ENCODE data around the gene LGR5. TPM values are rescaled to one million over a fixed set of nuclear protein-coding genes. Genes with fewer than 3 reads are reported as not detected.

The LGR5 gene
- total and polyA plus RNA-seq, 2 of the 13 experiments (the other 11 are each of a cell fraction or from before 2014, with no cell fraction given), result 37.0 to 121 TPM

DNA sequence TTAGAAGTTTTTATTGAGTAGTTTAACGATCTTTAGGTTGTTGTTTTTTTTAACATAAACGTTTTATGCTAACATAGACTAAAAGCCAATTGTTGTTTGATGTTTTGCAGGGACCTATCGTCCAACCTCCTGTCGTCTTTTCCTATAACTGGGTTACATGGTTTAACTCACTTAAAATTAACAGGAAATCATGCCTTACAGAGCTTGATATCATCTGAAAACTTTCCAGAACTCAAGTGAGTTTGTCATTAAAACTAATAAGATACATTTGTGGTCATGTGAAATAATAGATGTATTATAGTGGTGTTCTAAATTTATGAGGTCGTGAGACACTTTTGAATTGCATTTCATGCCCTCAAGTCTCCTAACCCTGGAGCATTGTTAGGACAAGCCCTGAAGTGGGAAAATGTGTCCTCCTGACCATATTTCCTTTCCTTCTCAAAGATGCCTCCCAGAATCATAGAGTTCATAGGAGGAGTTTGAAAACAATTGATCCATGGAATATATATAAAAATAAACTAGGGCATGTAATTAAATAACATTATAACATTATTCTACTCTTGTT is 139.2 kb downstream of the LGR5 start:
- intact Hi-C loops (cut with micrococcal nuclease; ENCODE audit: unreplicated experiment), result no loop called here
- H4K20me1 ChIP-seq (ENCODE audit: insufficient read depth, low read length), result no peaks in the 10 kb centered on the region
- H3K9me3 ChIP-seq (ENCODE audit: low read length), result no peaks in the 10 kb centered on the region
- ATAC-seq, result no peak
- WGBS (ENCODE audit: low lambda C conversion rate), result 92% methylated on average over 5 of the region's 5 CpGs
- ChIA-PET CTCF (ENCODE audit: low intra/inter-chr PET ratio, low total read pairs) (no interaction called here), POLR2A (no interaction called here)
- no TSS peak for BruUV-seq (replicated peaks)
- no peak overlapping the region for H2AFZ ChIP-seq (ENCODE audit: low read length)
- no peak overlapping the region for H3K9ac ChIP-seq (ENCODE audit: insufficient read depth, low read depth, low read length)
- H3K27ac ChIP-seq (ENCODE audit: extremely low read length, insufficient read depth, low read length), result no peak overlapping the region
- H3K4me2 ChIP-seq (ENCODE audit: low read depth, low read length), result no peak overlapping the region
- FAIRE-seq, result no peak
- no peaks in the 10 kb centered on the region for H3K4me1 ChIP-seq (ENCODE audit: insufficient read depth, low read length)
- TF ChIP-seq ZNF567 (CRISPR knock-in tag; IDR thresholded peaks at IDR 0.05; ENCODE audit: borderline replicate concordance), result no peak
- no peaks in the 10 kb centered on the region for H3K79me2 ChIP-seq (ENCODE audit: insufficient read depth, low read length)
- H3K27me3 ChIP-seq (ENCODE audit: control insufficient read depth in 1 of 2, insufficient read depth in 2 of 2, low read length in 2 of 2), result no peaks in the 10 kb centered on the region
- peaks cover 18 to 49% of the 10 kb centered on the region in 2 experiments for H3K36me3 ChIP-seq (replicated peaks in 1 of 2; ENCODE audit: control insufficient read depth in 1 of 2, insufficient read depth in 2 of 2, low read length in 2 of 2)
- in situ Hi-C loops (cut with HindIII; ENCODE audit: extremely low pct_ligation_motif_present, low pct_unique_long_range_greater_than_20kb), result no loop called here
- H3K4me3 ChIP-seq (replicated peaks in 1 of 3; ENCODE audit: insufficient read depth in 1 of 3, low read depth in 2 of 3, low read length in 3 of 3), result no peak overlapping the region
- DNase-seq (ENCODE audit: low spot score), result no peak

DNA sequence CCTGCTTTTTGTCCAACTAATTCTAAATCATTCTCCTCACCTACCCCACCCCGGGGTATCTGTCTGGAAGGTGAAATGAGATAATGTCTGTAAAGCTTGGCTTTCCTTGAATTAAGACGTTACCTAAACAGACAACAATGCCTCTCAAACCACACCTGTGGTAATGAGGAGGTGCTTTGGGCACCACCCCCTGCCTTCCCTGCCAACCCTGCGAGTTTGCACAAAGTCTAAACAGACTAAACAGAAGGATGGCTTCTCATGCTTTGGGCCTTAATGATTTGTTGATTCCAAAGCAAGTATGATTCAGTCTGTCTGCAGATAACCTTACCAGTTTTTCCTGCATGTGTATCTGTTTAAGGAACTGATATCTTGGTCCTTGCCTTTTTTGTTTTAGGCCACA is 141.6 kb downstream of the LGR5 start:
- Histone ChIP-seq H3K9me3 (ENCODE audit: low read length) (no peaks in the 10 kb centered on the region), H2AFZ (ENCODE audit: low read length) (no peak overlapping the region), H3K27ac (ENCODE audit: extremely low read length, insufficient read depth, low read length) (no peak overlapping the region), H3K27me3 (ENCODE audit: control insufficient read depth in 1 of 2, insufficient read depth in 2 of 2, low read length in 2 of 2) (no peaks in the 10 kb centered on the region), H3K9ac (ENCODE audit: insufficient read depth, low read depth, low read length) (no peak overlapping the region), H4K20me1 (ENCODE audit: insufficient read depth, low read length) (no peaks in the 10 kb centered on the region), H3K4me3 (replicated peaks in 1 of 3; ENCODE audit: insufficient read depth in 1 of 3, low read depth in 2 of 3, low read length in 3 of 3) (no peak overlapping the region), H3K36me3 (replicated peaks in 1 of 2; ENCODE audit: control insufficient read depth in 1 of 2, insufficient read depth in 2 of 2, low read length in 2 of 2) (peaks cover 19 to 51% of the 10 kb centered on the region in 2 experiments), H3K79me2 (ENCODE audit: insufficient read depth, low read length) (no peaks in the 10 kb centered on the region), H3K4me2 (ENCODE audit: low read depth, low read length) (no peak overlapping the region), H3K4me1 (ENCODE audit: insufficient read depth, low read length) (no peaks in the 10 kb centered on the region)
- no TSS peak for BruUV-seq (replicated peaks)
- ATAC-seq (no peak), FAIRE-seq (no peak), DNase-seq (ENCODE audit: low spot score) (no peak)
- intact Hi-C loops (cut with micrococcal nuclease; ENCODE audit: unreplicated experiment), result no loop called here
- TF ChIP-seq ZNF317 (CRISPR knock-in tag; IDR thresholded peaks at IDR 0.05) (no peak), KDM6A (CRISPR knock-in tag; IDR thresholded peaks at IDR 0.05; ENCODE audit: low read depth) (no peak), ZFY (CRISPR knock-in tag; IDR thresholded peaks at IDR 0.05) (no peak), CC2D1A (CRISPR knock-in tag; IDR thresholded peaks at IDR 0.05) (no peak), ZNF891 (CRISPR knock-in tag; IDR thresholded peaks at IDR 0.05) (no peak), NFE2L1 (CRISPR knock-in tag; IDR thresholded peaks at IDR 0.05; ENCODE audit: borderline replicate concordance) (no peak), ZNF670 (CRISPR knock-in tag; IDR thresholded peaks at IDR 0.05; ENCODE audit: borderline replicate concordance) (no peak), KDM5B (CRISPR knock-in tag; IDR thresholded peaks at IDR 0.05; ENCODE audit: borderline replicate concordance) (no peak), ATRX (CRISPR knock-in tag; IDR thresholded peaks at IDR 0.05; ENCODE audit: borderline replicate concordance) (no peak), ZNF841 (CRISPR knock-in tag; IDR thresholded peaks at IDR 0.05; ENCODE audit: borderline replicate concordance) (no peak), ZNF724P (CRISPR knock-in tag; IDR thresholded peaks at IDR 0.05; ENCODE audit: borderline replicate concordance) (no peak), ARNT (IDR thresholded peaks at IDR 0.05) (no peak)
- TF ChIP-seq, protein P1, sequence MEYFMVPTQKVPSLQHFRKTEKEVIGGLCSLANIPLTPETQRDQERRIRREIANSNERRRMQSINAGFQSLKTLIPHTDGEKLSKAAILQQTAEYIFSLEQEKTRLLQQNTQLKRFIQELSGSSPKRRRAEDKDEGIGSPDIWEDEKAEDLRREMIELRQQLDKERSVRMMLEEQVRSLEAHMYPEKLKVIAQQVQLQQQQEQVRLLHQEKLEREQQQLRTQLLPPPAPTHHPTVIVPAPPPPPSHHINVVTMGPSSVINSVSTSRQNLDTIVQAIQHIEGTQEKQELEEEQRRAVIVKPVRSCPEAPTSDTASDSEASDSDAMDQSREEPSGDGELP (IDR thresholded peaks at IDR 0.05; ENCODE audit: borderline replicate concordance, low read depth), result no peak
- TF ChIP-seq, protein P2, sequence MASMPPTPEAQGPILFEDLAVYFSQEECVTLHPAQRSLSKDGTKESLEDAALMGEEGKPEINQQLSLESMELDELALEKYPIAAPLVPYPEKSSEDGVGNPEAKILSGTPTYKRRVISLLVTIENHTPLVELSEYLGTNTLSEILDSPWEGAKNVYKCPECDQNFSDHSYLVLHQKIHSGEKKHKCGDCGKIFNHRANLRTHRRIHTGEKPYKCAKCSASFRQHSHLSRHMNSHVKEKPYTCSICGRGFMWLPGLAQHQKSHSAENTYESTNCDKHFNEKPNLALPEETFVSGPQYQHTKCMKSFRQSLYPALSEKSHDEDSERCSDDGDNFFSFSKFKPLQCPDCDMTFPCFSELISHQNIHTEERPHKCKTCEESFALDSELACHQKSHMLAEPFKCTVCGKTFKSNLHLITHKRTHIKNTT (CRISPR knock-in tag; IDR thresholded peaks at IDR 0.05), result no peak
- WGBS (ENCODE audit: low lambda C conversion rate), result 100% methylated on average over 3 of the region's 3 CpGs
- POLR2A ChIA-PET, result no interaction called here
- CTCF ChIA-PET (ENCODE audit: low intra/inter-chr PET ratio, low total read pairs), result no interaction called here
- in situ Hi-C loops (cut with HindIII; ENCODE audit: extremely low pct_ligation_motif_present, low pct_unique_long_range_greater_than_20kb), result no loop called here
